GM19328 (cell line): ENCODE results near the gene ZNF334.

Experiments
- ATAC-seq: cut with Tn5 transposase; IDR thresholded peaks from one replicate; pipeline ENCODE4 v1.9.1; 2021; ENCODE audit warnings: mild to moderate bottlenecking, moderate library complexity; ENCODE audit not compliant: unreplicated experiment

Gene ZNF334

GRCh38 chr20:46546298-46546697, 32.9 kb upstream of the ZNF334 start:
- no peak for ATAC-seq

GRCh38 chr20:46545827-46546138, 32.4 kb upstream of the ZNF334 start:
- no peak for ATAC-seq

- no peak for ATAC-seq
Observed at GRCh38 chr20:46545077-46545826, 31.9 kb upstream of the ZNF334 start.

- ATAC-seq = no peak
Observed at GRCh38 chr20:46544576-46544975, 31.2 kb upstream of the ZNF334 start.

GRCh38 chr20:46543959-46544358, 30.6 kb upstream of the ZNF334 start:
- no peak for ATAC-seq

- no peak for ATAC-seq
Observed at GRCh38 chr20:46543033-46543432, 29.7 kb upstream of the ZNF334 start.

- no peak for ATAC-seq
Observed at GRCh38 chr20:46541229-46541935, 28.0 kb upstream of the ZNF334 start.

- ATAC-seq = no peak
Observed at GRCh38 chr20:46539113-46539512, 25.8 kb upstream of the ZNF334 start.

- no peak for ATAC-seq
Observed at GRCh38 chr20:46530640-46531039, 17.3 kb upstream of the ZNF334 start.

GRCh38 chr20:46523696-46524328, 10.5 kb upstream of the ZNF334 start:
- no peak for ATAC-seq

GRCh38 chr20:46523108-46523507, 9.7 kb upstream of the ZNF334 start:
- ATAC-seq = no peak

- ATAC-seq = no peak
Observed at GRCh38 chr20:46520976-46521579, 7.7 kb upstream of the ZNF334 start.

GRCh38 chr20:46520540-46520939, 7.2 kb upstream of the ZNF334 start:
- ATAC-seq = no peak

- ATAC-seq = no peak
Observed at GRCh38 chr20:46519471-46520068, 6.2 kb upstream of the ZNF334 start.

- ATAC-seq = no peak
Observed at GRCh38 chr20:46509523-46509922, 3.8 kb downstream of the ZNF334 start.

GRCh38 chr20:46507760-46508407, 5.5 kb downstream of the ZNF334 start:
- no peak for ATAC-seq

- no peak for ATAC-seq
Observed at GRCh38 chr20:46505506-46505905, 7.9 kb downstream of the ZNF334 start.

GRCh38 chr20:46501961-46502360, 11.4 kb downstream of the ZNF334 start:
- ATAC-seq = no peak

- ATAC-seq = no peak
Observed at GRCh38 chr20:46501337-46501942, 11.9 kb downstream of the ZNF334 start.

- ATAC-seq = no peak
Observed at GRCh38 chr20:46494077-46494476, 19.3 kb downstream of the ZNF334 start.
